HCT116 (cell line): ENCODE measurements around the gene ANKRD13B.

Experiments
- CTCF ChIP-seq, 3 experiments: fragments of 200-600 bp in 1 of 3; sonication (generic) in 1 of 3; IDR thresholded peaks in 2 of 3; conservative IDR thresholded peaks in 1 of 3; 2 replicates each; pipeline ENCODE4 v1.5.1; 2012 to 2017; ENCODE audit warnings: low read depth in 2 of 3, low read length in 2 of 3, antibody characterized with exemption in 1 of 3, borderline replicate concordance in 1 of 3, control low read depth in 1 of 3, mild to moderate bottlenecking in 1 of 3, mixed read lengths in 1 of 3, mixed run types in 1 of 3, moderate library complexity in 1 of 3; ENCODE audit not compliant: insufficient read depth in 1 of 3
- EZH2 ChIP-seq: fragments of 200-600 bp; sonication (generic); IDR thresholded peaks from 2 replicates; pipeline ENCODE4 v1.6.1; 2017; ENCODE audit warnings: antibody characterized with exemption, mixed run types
- EZH2phosphoT487 ChIP-seq: fragments of 200-600 bp; IDR thresholded peaks from 2 replicates; pipeline ENCODE4 v1.6.1; 2018; ENCODE audit warnings: antibody characterized with exemption, borderline replicate concordance
- FOSL1 ChIP-seq: IDR thresholded peaks from 2 replicates; pipeline ENCODE4 v1.6.1; 2012; ENCODE audit warnings: low read depth
- JUND ChIP-seq: IDR thresholded peaks from 2 replicates; pipeline ENCODE4 v1.6.1; 2012
- POLR2A ChIP-seq: IDR thresholded peaks from 2 replicates; pipeline ENCODE4 v1.7.0; 2011; ENCODE audit warnings: borderline replicate concordance; ENCODE audit not compliant: insufficient read depth, insufficient read length; ENCODE audit errors: extremely low read depth
- POLR2AphosphoS5 ChIP-seq: IDR thresholded peaks from 2 replicates; pipeline ENCODE4 v1.6.1; 2011; ENCODE audit warnings: mild to moderate bottlenecking, low read depth, low read length, moderate library complexity
- SRF ChIP-seq: IDR thresholded peaks from 2 replicates; pipeline ENCODE4 v1.6.1; 2012; ENCODE audit warnings: low read depth
- ZFX ChIP-seq: fragments of 450-650 bp; IDR thresholded peaks from 2 replicates; pipeline ENCODE4 v1.6.1; 2017
- ZNF274 ChIP-seq: fragments of 200-500 bp; sonication (Bioruptor generic); IDR thresholded peaks from 2 replicates; pipeline ENCODE4 v1.6.1; 2014; ENCODE audit warnings: mild to moderate bottlenecking, low read depth, low read length, inconsistent platforms
- TF ChIP-seq, protein P1 (sequence below): IDR thresholded peaks from 2 replicates; pipeline ENCODE4 v1.6.1; 2012

GRCh38 chr17:29581583-29582253 lies 11.2 kb upstream of the ANKRD13B start:
- TF ChIP-seq POLR2A = no peak
- TF ChIP-seq ZNF274 = no peak
- no peak for TF ChIP-seq CTCF (IDR thresholded peaks at IDR 0.05 in 2 of 3, conservative IDR thresholded peaks at IDR 0.05 in 1 of 3; ENCODE audit: borderline replicate concordance in 1 of 3, insufficient read depth in 1 of 3, low read depth in 2 of 3, low read length in 2 of 3)
- no peak for TF ChIP-seq EZH2
- no peak for TF ChIP-seq ZFX
- TF ChIP-seq JUND = no peak
- TF ChIP-seq EZH2phosphoT487 = no peak
- TF ChIP-seq POLR2AphosphoS5 = no peak
- no peak for TF ChIP-seq SRF
- TF ChIP-seq, protein P1, sequence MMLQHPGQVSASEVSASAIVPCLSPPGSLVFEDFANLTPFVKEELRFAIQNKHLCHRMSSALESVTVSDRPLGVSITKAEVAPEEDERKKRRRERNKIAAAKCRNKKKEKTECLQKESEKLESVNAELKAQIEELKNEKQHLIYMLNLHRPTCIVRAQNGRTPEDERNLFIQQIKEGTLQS = no peak
- TF ChIP-seq FOSL1 = no peak
